ENCODE measurements around the gene BORCS5.

The BORCS5 gene

DNA sequence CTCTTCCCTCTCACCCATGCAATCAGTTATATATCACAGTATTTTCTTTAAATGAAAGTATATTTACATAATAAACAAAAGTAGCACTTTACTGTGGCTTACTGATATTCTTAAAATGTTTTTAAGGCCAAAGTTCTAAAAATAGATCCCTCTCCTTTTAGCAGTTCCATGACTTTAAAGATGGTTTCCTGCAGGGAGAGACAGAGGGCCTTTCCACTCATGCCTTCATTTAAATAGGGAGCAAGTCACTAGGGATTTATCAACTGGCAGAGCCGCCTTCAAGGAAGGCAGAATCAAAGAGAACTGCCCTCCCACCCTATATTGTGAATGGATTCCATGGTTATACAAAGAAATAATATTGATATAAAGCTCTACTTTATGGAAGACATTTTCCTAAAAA, 150.2 kb downstream of the BORCS5 start:
- H3K27me3 ChIP-seq (ENCODE audit: insufficient read depth, low read length) = no peaks in the 10 kb centered on the region
- H3K9me3 ChIP-seq (ENCODE audit: low read length) = no peaks in the 10 kb centered on the region
- H3K79me2 ChIP-seq (ENCODE audit: insufficient read depth, low read length) = no peaks in the 10 kb centered on the region
- no peaks in the 10 kb centered on the region for H3K9me2 ChIP-seq (ENCODE audit: low read depth, low read length)
- no peaks in the 10 kb centered on the region; the same call in 1 of the 2 replicates for H3F3A ChIP-seq (ENCODE audit: insufficient read depth, low read length)
- no peaks in the 10 kb centered on the region for H3K36me3 ChIP-seq (ENCODE audit: insufficient read depth, low read length)
- H3K9ac ChIP-seq (ENCODE audit: low read length) = no peak overlapping the region
- no peak overlapping the region for H3K4me3 ChIP-seq (ENCODE audit: low read depth, low read length, poor library complexity, severe bottlenecking)
- no peak overlapping the region for H3K4me2 ChIP-seq (ENCODE audit: low read length)
- H3K27ac ChIP-seq (ENCODE audit: low read depth, low read length, poor library complexity, severe bottlenecking) = no peak overlapping the region
- H4K20me1 ChIP-seq (ENCODE audit: insufficient read depth, low read length) = no peaks in the 10 kb centered on the region
- no peak for TF ChIP-seq EZH2 (IDR thresholded peaks at IDR 0.05; ENCODE audit: borderline replicate concordance, low read length)
- TF ChIP-seq CTCF (IDR thresholded peaks at IDR 0.05; ENCODE audit: low read length) = no peak
- H2AFZ ChIP-seq (ENCODE audit: low read length) = no peak overlapping the region
- H3K4me1 ChIP-seq (ENCODE audit: insufficient read depth, low read length, severe bottlenecking) = peaks cover 16% of the 10 kb centered on the region

DNA sequence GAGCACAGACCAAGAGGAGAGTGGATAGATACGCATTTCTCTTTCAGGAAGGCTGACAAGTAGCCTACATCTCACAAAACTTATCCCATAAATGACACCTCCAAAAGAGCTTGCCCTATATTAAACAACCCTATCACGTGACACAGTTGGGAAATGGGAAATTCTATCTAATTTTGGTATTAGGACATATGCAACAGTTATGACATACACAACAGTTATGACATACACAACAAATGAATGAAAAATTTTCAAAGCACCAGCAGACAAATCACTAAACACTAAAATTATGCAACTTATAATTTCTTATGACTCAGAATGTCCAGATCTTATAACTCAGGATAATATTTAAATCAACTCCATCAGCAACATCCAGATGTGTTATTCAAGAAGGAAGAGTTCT, 151.7 kb downstream of the BORCS5 start:
- no peaks in the 10 kb centered on the region for H3K36me3 ChIP-seq (ENCODE audit: insufficient read depth, low read length)
- TF ChIP-seq CTCF (IDR thresholded peaks at IDR 0.05; ENCODE audit: low read length) = no peak
- TF ChIP-seq EZH2 (IDR thresholded peaks at IDR 0.05; ENCODE audit: borderline replicate concordance, low read length) = no peak
- no peak overlapping the region for H3K4me3 ChIP-seq (ENCODE audit: low read depth, low read length, poor library complexity, severe bottlenecking)
- no peaks in the 10 kb centered on the region for H4K20me1 ChIP-seq (ENCODE audit: insufficient read depth, low read length)
- H3K4me1 ChIP-seq (ENCODE audit: insufficient read depth, low read length, severe bottlenecking) = peaks cover 12% of the 10 kb centered on the region
- no peaks in the 10 kb centered on the region for H3K27me3 ChIP-seq (ENCODE audit: insufficient read depth, low read length)
- H3F3A ChIP-seq (ENCODE audit: insufficient read depth, low read length) = no peaks in the 10 kb centered on the region; the same call in 1 of the 2 replicates
- H3K9me3 ChIP-seq (ENCODE audit: low read length) = no peaks in the 10 kb centered on the region
- no peaks in the 10 kb centered on the region for H3K79me2 ChIP-seq (ENCODE audit: insufficient read depth, low read length)
- no peak overlapping the region for H2AFZ ChIP-seq (ENCODE audit: low read length)
- H3K27ac ChIP-seq (ENCODE audit: low read depth, low read length, poor library complexity, severe bottlenecking) = no peak overlapping the region
- H3K9me2 ChIP-seq (ENCODE audit: low read depth, low read length) = no peaks in the 10 kb centered on the region
- H3K4me2 ChIP-seq (ENCODE audit: low read length) = no peak overlapping the region
- no peak overlapping the region for H3K9ac ChIP-seq (ENCODE audit: low read length)

GRCh38 chr12:12510141-12510540, 153.3 kb downstream of the BORCS5 start:
- Histone ChIP-seq H4K20me1 (ENCODE audit: insufficient read depth, low read length) (no peaks in the 10 kb centered on the region), H3K9ac (ENCODE audit: low read length) (no peak overlapping the region), H3K4me2 (ENCODE audit: low read length) (no peak overlapping the region), H3K27me3 (ENCODE audit: insufficient read depth, low read length) (no peaks in the 10 kb centered on the region), H3K9me3 (ENCODE audit: low read length) (no peaks in the 10 kb centered on the region), H3K27ac (ENCODE audit: low read depth, low read length, poor library complexity, severe bottlenecking) (no peak overlapping the region), H3K4me1 (ENCODE audit: insufficient read depth, low read length, severe bottlenecking) (peaks cover 12% of the 10 kb centered on the region), H2AFZ (ENCODE audit: low read length) (no peak overlapping the region), H3K36me3 (ENCODE audit: insufficient read depth, low read length) (no peaks in the 10 kb centered on the region), H3K79me2 (ENCODE audit: insufficient read depth, low read length) (no peaks in the 10 kb centered on the region), H3K4me3 (ENCODE audit: low read depth, low read length, poor library complexity, severe bottlenecking) (no peak overlapping the region), H3K9me2 (ENCODE audit: low read depth, low read length) (no peaks in the 10 kb centered on the region), H3F3A (ENCODE audit: insufficient read depth, low read length) (no peaks in the 10 kb centered on the region; the same call in 1 of the 2 replicates)
- TF ChIP-seq CTCF (IDR thresholded peaks at IDR 0.05; ENCODE audit: low read length) (no peak), EZH2 (IDR thresholded peaks at IDR 0.05; ENCODE audit: borderline replicate concordance, low read length) (no peak)

Data from OCI-LY1 (cell line).